Stomach (tissue), 9 donors: ENCODE measurements around the gene TCIRG1. TPM values are rescaled to one million over a fixed set of nuclear protein-coding genes. Genes with fewer than 3 reads are reported as not detected.
A peak's percentile ranks its signal among the peaks of the same experiment; 100 is the strongest.

ENCODE experiments used
- DNase-seq, 2 donors: peaks; one replicate each; pipeline versions ENCODE4 v3.0.0 to v3.0.0-alpha.2; 2013 to 2019
- H3K27ac ChIP-seq, 5 donors: fragments of 200-600 bp in 4 of 5; sonication (generic) in 4 of 5; one replicate each; pipeline ENCODE4 v1.5.1; 2013 to 2019; ENCODE audit warnings: mild to moderate bottlenecking in 1 of 5, moderate library complexity in 1 of 5
- H3K27me3 ChIP-seq, 3 donors: fragments of 200-600 bp; sonication (generic); one replicate each; pipeline ENCODE4 v1.5.1; 2017 to 2019; ENCODE audit warnings: mixed run types in 1 of 3
- H3K36me3 ChIP-seq, 4 donors: fragments of 200-600 bp; sonication (generic); 1 replicate in 3 of 4; 2 replicates in 1 of 4; pipeline ENCODE4 v1.5.1; 2016 to 2019
- H3K4me1 ChIP-seq, 4 donors: fragments of 200-600 bp; sonication (generic); one replicate each; pipeline ENCODE4 v1.5.1; 2016 to 2019
- H3K4me3 ChIP-seq, 4 donors: fragments of 200-600 bp; sonication (generic) in 3 of 4; one replicate each; pipeline ENCODE4 v1.5.1; 2016 to 2019; ENCODE audit warnings: mild to moderate bottlenecking in 1 of 4
- H3K9me3 ChIP-seq, 4 donors: fragments of 200-600 bp; sonication (generic); one replicate each; pipeline ENCODE4 v1.5.1; 2016 to 2019
- CTCF ChIP-seq, 7 experiments: fragments of 450-650 bp in 4 of 7; fragments of 200-600 bp in 3 of 7; sonication (generic) in 3 of 7; IDR thresholded peaks; one replicate each; pipeline ENCODE4 v1.5.1; 2016 to 2019; ENCODE audit warnings: antibody characterized with exemption in 7 of 7, control low read depth in 2 of 7, mild to moderate bottlenecking in 1 of 7
- EP300 ChIP-seq: sonication (generic); formaldehyde crosslinking; IDR thresholded peaks from one replicate; pipeline ENCODE4 v1.6.1; 2017; ENCODE audit warnings: antibody characterized with exemption
- POLR2A ChIP-seq, 4 donors: fragments of 450-650 bp; IDR thresholded peaks; one replicate each; pipeline ENCODE4 v1.6.1; 2016; ENCODE audit warnings: antibody characterized with exemption in 4 of 4, control low read depth in 2 of 4, mild to moderate bottlenecking in 1 of 4, moderate library complexity in 1 of 4
- POLR2AphosphoS5 ChIP-seq, 3 donors: sonication (generic); formaldehyde crosslinking; IDR thresholded peaks; one replicate each; pipeline ENCODE4 v1.6.1; 2016; ENCODE audit warnings: antibody characterized with exemption in 3 of 3
- WGBS, 5 donors: extraction: QIAGEN DNeasy Blood & Tissue Kit in 3 of 5; methylation state at CpG; one replicate each; pipeline versions ENCODE4 v1.1.5 to v1.1.7; 2013 to 2018; 5-methylcytosine and 5-hydroxymethylcytosine counted together
- intact Hi-C: fragments of 100-400 bp; cut with DNase I; formaldehyde crosslinking; loops from one replicate; pipeline ENCODE4 v1.15.1; 2023; ENCODE audit warnings: low total_unique reads
- polyA plus RNA-seq, 3 donors: library from polyadenylated mRNA; stranded (reverse); fragments of 200-250 nt; gene quantifications; one replicate each; pipeline ENCODE4 v1.2.3, GENCODE V29; 2013
- total RNA-seq, 5 donors: library from RNA; depleted of rRNA; stranded (reverse); fragments of >200 nt; gene quantifications; one replicate each; pipeline versions ENCODE4 v1.1.0 to v1.2.3, GENCODE V29; 2014 to 2016
- donor health status: healthy with polysubstance abuse.
- donor health status: Bipolar disorder and iron deficiency.
- donor health status: healthy.

Gene TCIRG1
- total and polyA plus RNA-seq, 8 donors, result 46.3 to 835 (median 192) TPM

- Histone ChIP-seq H3K9me3 (no peaks in the 10 kb centered on the region), H3K4me1 (peaks cover 50 to 78% (median 58%) of the 10 kb centered on the region in 4 donors), H3K36me3 (peaks cover 0 to 4% (median 0%) of the 10 kb centered on the region in 4 donors), H3K27me3 (no peaks in the 10 kb centered on the region), H3K4me3 (no peak overlapping the region), H3K27ac (peak overlapping the region in 2 of 5 donors; percentile 20 to 37)
- TF ChIP-seq EP300, result no peak
- no peak for TF ChIP-seq POLR2A (IDR thresholded peaks at IDR 0.05)
- TF ChIP-seq POLR2AphosphoS5 (IDR thresholded peaks at IDR 0.05), result no peak
- no peak for TF ChIP-seq CTCF (IDR thresholded peaks at IDR 0.05)
- WGBS, 5 donors, result 61 to 72% (median 66%) methylated on average over 13 of the region's 13 CpGs
- no peak for DNase-seq
- intact Hi-C loops, result no loop called here
Observed at GRCh38 chr11:68016161-68016903, 22.5 kb upstream of the TCIRG1 start.

- peak overlapping the region in 2 of 5 donors; percentile 37 to 42 for H3K27ac ChIP-seq
- DNase-seq, result peak in 1 of 2 donors; percentile 65
- no peaks in the 10 kb centered on the region for H3K9me3 ChIP-seq
- H3K27me3 ChIP-seq, result no peaks in the 10 kb centered on the region
- peaks cover 0 to 10% (median 7%) of the 10 kb centered on the region in 4 donors for H3K36me3 ChIP-seq
- H3K4me3 ChIP-seq, result no peak overlapping the region
- intact Hi-C loops, result no loop called here
- H3K4me1 ChIP-seq, result peaks cover 42 to 69% (median 51%) of the 10 kb centered on the region in 4 donors
- TF ChIP-seq EP300, result no peak
- no peak for TF ChIP-seq CTCF (IDR thresholded peaks at IDR 0.05)
- no peak for TF ChIP-seq POLR2AphosphoS5 (IDR thresholded peaks at IDR 0.05)
- TF ChIP-seq POLR2A (IDR thresholded peaks at IDR 0.05), result no peak
- 35 to 63% (median 45%) methylated on average over 14 to 16 of the region's 16 CpGs for WGBS, 5 donors
Observed at GRCh38 chr11:68016904-68017817, 21.7 kb upstream of the TCIRG1 start.

- intact Hi-C loops, result no loop called here
- no peaks in the 10 kb centered on the region for H3K27me3 ChIP-seq
- H3K36me3 ChIP-seq, result peaks cover 0 to 19% (median 14%) of the 10 kb centered on the region in 4 donors
- 63 to 73% (median 70%) methylated on average over 26 to 27 of the region's 27 CpGs for WGBS, 5 donors
- no peak overlapping the region for H3K27ac ChIP-seq
- H3K4me1 ChIP-seq, result peaks cover 32 to 60% (median 42%) of the 10 kb centered on the region in 4 donors
- TF ChIP-seq CTCF (IDR thresholded peaks at IDR 0.05), result no peak
- TF ChIP-seq EP300, result no peak
- TF ChIP-seq POLR2A (IDR thresholded peaks at IDR 0.05), result no peak
- TF ChIP-seq POLR2AphosphoS5 (IDR thresholded peaks at IDR 0.05), result no peak
- no peak for DNase-seq
- H3K4me3 ChIP-seq, result no peak overlapping the region
- no peaks in the 10 kb centered on the region for H3K9me3 ChIP-seq
Observed at GRCh38 chr11:68017980-68018729, 20.7 kb upstream of the TCIRG1 start.

- TF ChIP-seq POLR2A (IDR thresholded peaks at IDR 0.05) (no peak), EP300 (no peak), CTCF (IDR thresholded peaks at IDR 0.05) (no peak), POLR2AphosphoS5 (IDR thresholded peaks at IDR 0.05) (no peak)
- WGBS, 5 donors, result 89 to 93% (median 91%) methylated on average over 14 to 18 of the region's 18 CpGs
- Histone ChIP-seq H3K9me3 (no peaks in the 10 kb centered on the region), H3K4me3 (no peak overlapping the region), H3K27ac (no peak overlapping the region), H3K36me3 (peaks cover 0 to 21% (median 15%) of the 10 kb centered on the region in 4 donors), H3K4me1 (peaks cover 26 to 53% (median 36%) of the 10 kb centered on the region in 4 donors), H3K27me3 (no peaks in the 10 kb centered on the region)
- intact Hi-C loops, result no loop called here
- DNase-seq, result no peak
Observed at GRCh38 chr11:68018730-68019190, 20.1 kb upstream of the TCIRG1 start.
